ENCODE measurements around the gene ZP1.

- TF ChIP-seq CTCF (IDR thresholded peaks at IDR 0.05) (no peak), ZFX (IDR thresholded peaks at IDR 0.05; ENCODE audit: borderline replicate concordance) (no peak)
Measured at GRCh38 chr11:60863550-60864521, 3.5 kb upstream of the ZP1 start.

Measured in 22Rv1 (cell line).